NT2/D1 (cell line): ENCODE data around the gene SLC35D2.

Experiments
- SUZ12 ChIP-seq: IDR thresholded peaks from 2 replicates; pipeline ENCODE4 v1.6.1; 2011; ENCODE audit not compliant: insufficient read length, insufficient read depth; ENCODE audit errors: extremely low read depth
- YY1 ChIP-seq: IDR thresholded peaks from 2 replicates; pipeline ENCODE4 v1.6.1; 2011; ENCODE audit not compliant: insufficient read length, insufficient read depth

DNA sequence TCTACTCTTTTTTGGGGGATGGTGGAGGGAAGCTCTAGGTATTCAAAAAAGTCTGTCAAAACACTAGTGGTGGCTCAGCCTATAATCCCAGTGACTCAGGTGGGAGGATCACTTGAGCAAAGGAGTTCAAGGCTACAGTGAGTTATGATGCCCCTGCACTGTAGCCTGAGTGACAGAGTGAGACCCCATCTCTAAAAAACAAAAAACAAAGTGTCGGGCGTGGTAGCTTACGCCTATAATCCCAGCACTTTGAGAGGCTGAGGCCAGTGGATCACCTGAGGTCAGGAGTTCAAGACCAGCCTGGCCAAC, 15.8 kb upstream of the SLC35D2 start:
- no peak for TF ChIP-seq SUZ12
- no peak for TF ChIP-seq YY1
